Cardiac muscle cell (in vitro differentiated cells and primary cell): Measurements from ENCODE around the gene DTD1. TPM values are rescaled to one million over a fixed set of nuclear protein-coding genes. Genes with fewer than 3 reads are reported as not detected.

Experiments
- DNase-seq, 2 donors: peaks; one replicate each; pipeline versions ENCODE4 v3.0.0 to v3.0.0-alpha.2; 2010 to 2017; ENCODE audit warnings: low read depth in 1 of 2, low spot score in 1 of 2
- H3K27ac ChIP-seq: fragments of 200-600 bp; sonication (generic); 2 replicates; pipeline ENCODE4 v1.5.1; 2016
- H3K27me3 ChIP-seq: fragments of 200-600 bp; sonication (generic); 2 replicates; pipeline ENCODE4 v1.6.0; 2016; ENCODE audit warnings: control low read depth
- H3K36me3 ChIP-seq: fragments of 200-600 bp; sonication (generic); 2 replicates; pipeline ENCODE4 v1.5.1; 2016; ENCODE audit warnings: control low read depth
- H3K4me1 ChIP-seq: fragments of 200-600 bp; sonication (generic); 2 replicates; pipeline ENCODE4 v1.8.1; 2017; ENCODE audit warnings: low read depth, mild to moderate bottlenecking, mixed run types
- H3K4me3 ChIP-seq: fragments of 200-600 bp; sonication (generic); 2 replicates; pipeline ENCODE4 v1.5.1; 2016; ENCODE audit warnings: mild to moderate bottlenecking
- H3K9me3 ChIP-seq: fragments of 200-600 bp; sonication (generic); 2 replicates; pipeline ENCODE4 v1.5.1; 2017; ENCODE audit warnings: low read depth, mild to moderate bottlenecking, control low read depth
- polyA plus RNA-seq: library from polyadenylated mRNA; unstranded; fragments of >200 nt; fragmentation: Nextera tagmentation; extraction: Ambion mirVana; gene quantifications from 2 replicates; pipeline ENCODE4 v1.2.1, GENCODE V29; 2016
- total RNA-seq: library from RNA; depleted of rRNA; stranded (reverse); fragments of >200 nt; gene quantifications from 2 replicates; pipeline ENCODE4 v1.2.3, GENCODE V29; 2016
- TF ChIP-seq, protein P1 (sequence below): IDR thresholded peaks from 2 replicates; pipeline ENCODE4 v1.5.1; 2012; ENCODE audit warnings: low read depth, mild to moderate bottlenecking, low read length

DTD1 gene
- total and polyA plus RNA-seq, 2 experiments from 2014 or later: 62.8 to 71.6 TPM

DNA sequence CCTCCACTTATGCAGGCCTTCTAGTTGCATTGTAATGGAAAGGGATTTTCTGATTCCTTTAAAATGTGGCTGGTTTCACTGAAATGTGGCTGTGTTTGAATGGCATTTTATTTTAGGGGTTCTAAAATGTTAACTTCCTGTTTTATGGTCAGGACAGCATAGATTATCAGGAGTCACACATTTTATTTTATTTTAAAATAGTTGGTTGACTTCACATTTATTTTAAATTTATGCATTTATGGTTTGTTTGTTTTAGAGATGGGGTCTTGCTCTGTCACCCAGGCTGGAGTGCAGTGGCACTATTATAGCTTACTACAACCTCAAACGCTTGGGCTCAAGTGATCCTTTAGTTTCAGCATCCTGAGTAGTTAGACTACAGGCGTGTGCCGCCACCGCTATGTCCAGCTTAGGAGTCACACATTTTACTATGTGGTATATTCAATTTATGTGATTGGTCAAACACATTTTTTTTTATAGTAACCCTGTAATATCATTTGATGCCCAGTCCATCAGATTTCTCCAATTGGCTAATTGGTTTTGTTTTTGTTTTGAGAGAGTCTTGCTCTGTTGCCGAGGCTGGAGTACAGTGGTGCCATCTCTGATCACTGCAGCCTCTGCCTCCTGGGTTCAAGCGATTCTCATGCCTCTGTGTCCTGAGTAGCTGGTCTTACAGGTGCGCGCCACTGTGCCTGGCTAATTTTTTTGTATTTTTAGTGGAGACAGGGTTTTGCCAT, 2.3 kb downstream of the DTD1 start:
- no peak overlapping the region for H3K4me3 ChIP-seq
- TF ChIP-seq, protein P1, sequence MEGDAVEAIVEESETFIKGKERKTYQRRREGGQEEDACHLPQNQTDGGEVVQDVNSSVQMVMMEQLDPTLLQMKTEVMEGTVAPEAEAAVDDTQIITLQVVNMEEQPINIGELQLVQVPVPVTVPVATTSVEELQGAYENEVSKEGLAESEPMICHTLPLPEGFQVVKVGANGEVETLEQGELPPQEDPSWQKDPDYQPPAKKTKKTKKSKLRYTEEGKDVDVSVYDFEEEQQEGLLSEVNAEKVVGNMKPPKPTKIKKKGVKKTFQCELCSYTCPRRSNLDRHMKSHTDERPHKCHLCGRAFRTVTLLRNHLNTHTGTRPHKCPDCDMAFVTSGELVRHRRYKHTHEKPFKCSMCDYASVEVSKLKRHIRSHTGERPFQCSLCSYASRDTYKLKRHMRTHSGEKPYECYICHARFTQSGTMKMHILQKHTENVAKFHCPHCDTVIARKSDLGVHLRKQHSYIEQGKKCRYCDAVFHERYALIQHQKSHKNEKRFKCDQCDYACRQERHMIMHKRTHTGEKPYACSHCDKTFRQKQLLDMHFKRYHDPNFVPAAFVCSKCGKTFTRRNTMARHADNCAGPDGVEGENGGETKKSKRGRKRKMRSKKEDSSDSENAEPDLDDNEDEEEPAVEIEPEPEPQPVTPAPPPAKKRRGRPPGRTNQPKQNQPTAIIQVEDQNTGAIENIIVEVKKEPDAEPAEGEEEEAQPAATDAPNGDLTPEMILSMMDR: no peak

DNA sequence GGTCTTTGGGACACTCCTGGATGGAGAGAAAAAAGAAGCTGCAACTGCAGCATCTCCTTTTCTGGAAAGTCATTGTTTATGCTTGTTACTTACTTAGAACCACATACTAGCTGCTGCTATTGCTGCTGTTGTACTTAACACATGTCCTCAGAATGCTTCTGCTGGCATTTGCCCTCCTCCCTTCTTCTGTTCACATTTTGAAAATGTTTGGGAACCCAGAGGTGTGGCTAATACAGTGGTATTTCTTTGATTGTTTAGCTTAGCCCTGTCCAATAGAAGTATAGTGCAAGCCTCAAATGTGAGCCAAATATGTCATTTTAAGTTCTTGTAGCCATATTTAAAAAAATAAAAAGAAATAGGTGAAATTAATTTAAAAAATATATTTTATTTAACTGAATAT, 8.4 kb downstream of the DTD1 start:
- TF ChIP-seq, protein P1: no peak
- Histone ChIP-seq H3K27me3 (no peaks in the 10 kb centered on the region), H3K27ac (no peak overlapping the region), H3K4me3 (no peak overlapping the region), H3K4me1 (no peaks in the 10 kb centered on the region), H3K9me3 (no peaks in the 10 kb centered on the region), H3K36me3 (no peaks in the 10 kb centered on the region)
- no peak for DNase-seq

More for the DNA sequence above, 2.3 kb downstream of the DTD1 start:
- Histone ChIP-seq H3K36me3 (no peaks in the 10 kb centered on the region), H3K4me1 (no peaks in the 10 kb centered on the region), H3K27ac (no peak overlapping the region), H3K9me3 (no peaks in the 10 kb centered on the region), H3K27me3 (no peaks in the 10 kb centered on the region)
- no peak for DNase-seq

DNA sequence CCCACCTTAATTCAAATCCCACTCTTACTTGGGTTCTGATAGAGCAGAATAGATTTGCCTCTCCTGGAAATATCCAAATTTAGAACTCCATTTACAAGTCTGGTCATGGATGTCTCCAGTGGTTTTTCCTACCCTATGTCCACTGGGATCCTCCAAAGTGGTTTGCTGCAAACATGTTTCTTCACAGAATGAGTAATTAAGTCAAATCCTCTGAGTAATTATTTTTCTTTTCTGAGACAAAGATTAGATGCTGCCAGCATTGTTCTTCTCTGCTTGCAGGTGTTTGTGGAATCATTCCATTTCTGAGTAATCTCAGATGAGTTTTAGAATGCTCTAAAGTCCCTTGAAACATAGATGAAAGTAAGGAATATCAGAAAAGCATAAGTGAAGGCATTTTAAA, 21.9 kb downstream of the DTD1 start:
- TF ChIP-seq, protein P1: no peak
- DNase-seq: no peak
- no peak overlapping the region for H3K27ac ChIP-seq
- H3K36me3 ChIP-seq: no peaks in the 10 kb centered on the region
- no peak overlapping the region for H3K4me3 ChIP-seq
- no peaks in the 10 kb centered on the region for H3K27me3 ChIP-seq
- no peaks in the 10 kb centered on the region for H3K4me1 ChIP-seq
- H3K9me3 ChIP-seq: no peaks in the 10 kb centered on the region

DNA sequence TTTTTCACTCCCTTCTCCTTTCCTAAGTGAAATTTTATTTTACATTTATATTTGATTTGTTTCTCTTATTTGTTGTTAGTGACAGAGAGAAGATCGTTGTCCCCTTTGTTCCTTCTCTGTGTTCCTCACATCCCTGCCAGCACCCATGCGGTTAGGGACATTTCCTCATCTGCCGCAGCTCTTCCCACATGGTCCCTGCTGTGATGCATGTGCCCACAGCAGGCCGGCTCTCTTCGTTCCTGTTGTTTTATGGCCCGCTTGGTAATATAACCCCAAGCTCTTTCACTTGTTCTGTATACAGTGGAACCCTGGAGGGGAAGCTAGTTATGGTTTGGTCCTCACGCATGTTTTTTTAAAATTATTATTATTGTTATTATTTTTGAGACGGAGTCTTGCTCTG, 23.6 kb downstream of the DTD1 start:
- Histone ChIP-seq H3K4me1 (no peaks in the 10 kb centered on the region), H3K27me3 (no peaks in the 10 kb centered on the region), H3K27ac (no peak overlapping the region), H3K36me3 (no peaks in the 10 kb centered on the region), H3K9me3 (no peaks in the 10 kb centered on the region), H3K4me3 (no peak overlapping the region)
- TF ChIP-seq, protein P1: no peak
- no peak for DNase-seq

DNA sequence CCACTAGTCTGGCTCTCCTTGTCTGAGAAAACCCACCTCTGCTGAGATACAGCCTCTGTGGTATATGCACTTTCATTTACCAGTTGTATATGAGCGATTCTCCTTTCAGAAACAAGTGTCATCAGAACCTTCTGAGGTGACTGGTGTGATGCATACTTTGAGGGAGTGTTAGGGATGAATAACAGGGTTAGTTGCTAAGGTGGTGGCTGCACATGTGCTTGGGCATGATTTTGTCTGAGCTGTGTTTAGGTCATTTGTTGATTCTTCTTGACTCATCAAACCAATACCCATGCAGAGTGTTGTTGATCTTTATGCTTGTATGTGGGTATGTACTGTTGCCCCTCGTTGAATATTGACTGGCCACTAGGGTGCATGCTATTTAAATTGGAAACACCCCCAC, 25.7 kb downstream of the DTD1 start:
- H3K4me1 ChIP-seq: no peaks in the 10 kb centered on the region
- H3K27me3 ChIP-seq: no peaks in the 10 kb centered on the region
- DNase-seq: no peak
- no peak overlapping the region for H3K4me3 ChIP-seq
- TF ChIP-seq, protein P1: no peak
- no peak overlapping the region for H3K27ac ChIP-seq
- H3K36me3 ChIP-seq: no peaks in the 10 kb centered on the region
- no peaks in the 10 kb centered on the region for H3K9me3 ChIP-seq
